EH (cell line): Measurements from ENCODE around the gene ATP1A2.
A peak's percentile ranks its signal among the peaks of the same experiment; 100 is the strongest.

Experiments
- DNase-seq: peaks from one replicate; pipeline ENCODE4 v3.0.0-alpha.2; 2015; ENCODE audit warnings: low read depth

Gene ATP1A2

GRCh38 chr1:160085686-160086455 is 29.7 kb upstream of the ATP1A2 start:
- peak; percentile 71 for DNase-seq

- no peak for DNase-seq
These were observed 29.1 kb upstream of the ATP1A2 start for GRCh38 chr1:160086456-160086892.

- DNase-seq = no peak
These were observed 28.4 kb upstream of the ATP1A2 start for GRCh38 chr1:160087118-160087662.

- DNase-seq = no peak
These were observed 25.7 kb upstream of the ATP1A2 start for GRCh38 chr1:160089883-160090282.

- DNase-seq = peak; percentile 18
These were observed 24.8 kb upstream of the ATP1A2 start for GRCh38 chr1:160090760-160091159.

- no peak for DNase-seq
These were observed 23.8 kb upstream of the ATP1A2 start for GRCh38 chr1:160091666-160092223.

GRCh38 chr1:160092366-160093068 is 23.0 kb upstream of the ATP1A2 start:
- no peak for DNase-seq

GRCh38 chr1:160093069-160093395 is 22.5 kb upstream of the ATP1A2 start:
- DNase-seq = no peak

- DNase-seq = no peak
These were observed 21.8 kb upstream of the ATP1A2 start for GRCh38 chr1:160093624-160094290.

GRCh38 chr1:160094291-160094625 is 21.3 kb upstream of the ATP1A2 start:
- no peak for DNase-seq

GRCh38 chr1:160094806-160095205 is 20.8 kb upstream of the ATP1A2 start:
- DNase-seq = no peak

- no peak for DNase-seq
These were observed 20.0 kb upstream of the ATP1A2 start for GRCh38 chr1:160095382-160096105.

GRCh38 chr1:160096274-160097116 is 19.1 kb upstream of the ATP1A2 start:
- DNase-seq = peak; percentile 70

- no peak for DNase-seq
These were observed 18.2 kb upstream of the ATP1A2 start for GRCh38 chr1:160097151-160097910.

- peak; percentile 84 for DNase-seq
These were observed 17.4 kb upstream of the ATP1A2 start, which contains the start of gene IGSF8 for GRCh38 chr1:160097911-160098851. Gene IGSF8, minus strand, starts transcription at chr1:160098619. Its CDS starts 147 bp downstream, at chr1:160098472.

GRCh38 chr1:160098852-160099561 is 16.6 kb upstream of the ATP1A2 start:
- DNase-seq = peak; percentile 94

GRCh38 chr1:160099716-160100375 is 15.7 kb upstream of the ATP1A2 start:
- DNase-seq = no peak
